ENCODE data around the gene TMEM187.

DNA sequence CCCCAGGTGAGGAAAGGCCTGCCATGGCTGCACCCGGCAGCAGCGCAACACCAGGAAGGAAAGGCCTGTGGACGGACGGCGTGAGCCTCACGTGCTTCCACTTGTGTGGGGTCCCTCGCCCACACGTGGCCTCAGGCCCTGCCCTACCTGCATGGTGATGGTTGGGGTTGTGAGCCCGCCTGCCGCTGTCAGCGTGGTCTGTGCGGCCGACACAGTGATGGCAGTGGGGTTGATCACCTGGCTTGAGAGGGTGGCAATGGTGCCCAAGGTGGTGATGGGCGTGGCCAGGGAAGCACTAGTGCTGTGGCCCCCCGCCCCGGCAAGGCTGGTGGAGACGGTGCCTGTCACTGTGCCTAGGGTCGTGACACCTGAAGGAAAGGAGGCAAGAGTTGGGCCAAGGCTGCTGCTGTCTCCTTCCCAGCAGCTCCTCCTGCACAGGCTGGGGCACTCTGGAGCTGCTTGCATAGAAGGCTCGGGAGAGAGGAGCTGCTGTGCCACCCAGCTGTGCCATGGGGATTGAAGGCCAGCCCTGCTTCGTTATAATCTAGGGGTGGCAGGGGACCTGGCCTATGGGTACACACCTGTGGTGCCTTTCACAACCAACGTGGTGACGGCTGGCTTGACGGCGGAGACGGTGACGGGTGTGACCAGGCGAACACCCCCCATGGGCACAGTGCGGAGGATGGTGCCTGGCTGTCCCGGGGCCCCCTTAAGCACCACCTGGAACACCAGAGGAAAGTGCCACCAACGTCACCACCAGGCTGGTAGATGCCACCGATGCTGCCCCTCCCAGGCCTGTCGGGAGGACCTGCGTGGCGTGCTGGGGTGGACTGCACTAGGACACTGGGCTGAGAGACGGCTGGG lies 16.3 kb upstream of the TMEM187 start:
- TF ChIP-seq CTCF (IDR thresholded peaks at IDR 0.05) = no peak
- TF ChIP-seq POLR2A (IDR thresholded peaks at IDR 0.05) = no peak

Measured in ovary (tissue), 3 donors.